WTC11 (cell line): ENCODE results near the gene ARL15. TPM values are rescaled to one million over a fixed set of nuclear protein-coding genes. Genes with fewer than 3 reads are reported as not detected.

Experiments
- ATAC-seq: fragments of 200-7000 bp; cut with Tn5 transposase; 2 replicates; pipeline ENCODE4 v1.10.0; 2021; ENCODE audit warnings: mild to moderate bottlenecking, moderate library complexity
- CTCF ChIA-PET: fragments of 300-600 bp; sonication (Branson Sonifier 250); formaldehyde crosslinking; loops from one replicate; lab custom pipeline; 2021; ENCODE audit warnings: antibody characterized with exemption; lab: Charles Lee
- POLR2A ChIA-PET: fragments of 350-600 bp; sonication (Branson Sonifier 250); formaldehyde crosslinking; loops from one replicate; lab custom pipeline; 2021; ENCODE audit warnings: antibody characterized with exemption; lab: Charles Lee
- DNase-seq: peaks from one replicate; pipeline ENCODE4 v3.0.0; 2021; ENCODE audit warnings: low spot score
- H3K27ac Mint-ChIP-seq: 2 replicates; pipeline ENCODE4 v1.8.0; 2021; ENCODE audit warnings: mixed read lengths
- H3K27me3 Mint-ChIP-seq: 2 replicates; pipeline ENCODE4 v1.8.0; 2021; ENCODE audit warnings: low read depth, mild to moderate bottlenecking, moderate library complexity, mixed read lengths
- H3K36me3 Mint-ChIP-seq: 2 replicates; pipeline ENCODE4 v1.8.0; 2021; ENCODE audit warnings: mixed read lengths
- H3K4me1 Mint-ChIP-seq: 2 replicates; pipeline ENCODE4 v1.8.0; 2022; ENCODE audit warnings: mixed read lengths
- H3K4me3 Mint-ChIP-seq: 2 replicates; pipeline ENCODE4 v1.8.0; 2021; ENCODE audit warnings: mild to moderate bottlenecking, moderate library complexity, mixed read lengths
- H3K9me3 Mint-ChIP-seq: 2 replicates; pipeline ENCODE4 v1.8.0; 2021; ENCODE audit warnings: mixed read lengths
- ATF1 ChIP-seq: sonication (generic); formaldehyde crosslinking; IDR thresholded peaks from 2 replicates; pipeline ENCODE4 v1.8.1; 2023; ENCODE audit warnings: mild to moderate bottlenecking, moderate library complexity, missing genetic modification reagents
- E2F4 ChIP-seq: sonication (generic); formaldehyde crosslinking; IDR thresholded peaks from 2 replicates; pipeline ENCODE4 v1.8.1; 2022; ENCODE audit warnings: low read depth, mild to moderate bottlenecking, moderate library complexity, missing genetic modification reagents, borderline replicate concordance
- GTF2I ChIP-seq: fragments of 250-450 bp; sonication (Bioruptor Pico); conservative IDR thresholded peaks from 2 replicates; pipeline ENCODE4 v1.4.0; 2021; ENCODE audit warnings: mild to moderate bottlenecking
- JAZF1 ChIP-seq: fragments of 250-450 bp; sonication (Bioruptor Pico); IDR thresholded peaks from 2 replicates; pipeline ENCODE4 v1.9.0; 2021; ENCODE audit warnings: moderate library complexity, mild to moderate bottlenecking, inconsistent platforms
- PRDM15 ChIP-seq: sonication (generic); formaldehyde crosslinking; IDR thresholded peaks from 2 replicates; pipeline ENCODE4 v1.8.0; 2022; ENCODE audit warnings: missing genetic modification reagents
- TEAD4 ChIP-seq: sonication (generic); formaldehyde crosslinking; IDR thresholded peaks from 2 replicates; pipeline ENCODE4 v1.8.0; 2022; ENCODE audit warnings: mild to moderate bottlenecking, missing genetic modification reagents
- ZNF232 ChIP-seq: sonication (generic); formaldehyde crosslinking; IDR thresholded peaks from 2 replicates; pipeline ENCODE4 v1.8.0; 2022; ENCODE audit warnings: mild to moderate bottlenecking, missing genetic modification reagents
- ZNF396 ChIP-seq: fragments of 250-450 bp; sonication (Bioruptor Pico); IDR thresholded peaks from 2 replicates; pipeline ENCODE4 v1.8.0; 2021; ENCODE audit warnings: mild to moderate bottlenecking, moderate library complexity, borderline replicate concordance
- total RNA-seq: library from RNA; stranded (reverse); gene quantifications from 3 replicates; pipeline ENCODE4 v1.2.3, GENCODE V29; 2021
- TF ChIP-seq, protein P1 (sequence below): sonication (generic); formaldehyde crosslinking; IDR thresholded peaks from 2 replicates; pipeline ENCODE4 v1.8.0; 2023; ENCODE audit warnings: mild to moderate bottlenecking, missing genetic modification reagents
- TF ChIP-seq, protein P2 (sequence below): fragments of 200-600 bp; IDR thresholded peaks from 2 replicates; pipeline ENCODE4 v1.8.0; 2022; ENCODE audit warnings: antibody characterized with exemption
- TF ChIP-seq, protein P3 (sequence below): fragments of 250-450 bp; sonication (Bioruptor Pico); IDR thresholded peaks from 2 replicates; pipeline ENCODE4 v1.9.0; 2021; ENCODE audit warnings: mild to moderate bottlenecking
- TF ChIP-seq, protein P4 (sequence below): sonication (generic); formaldehyde crosslinking; IDR thresholded peaks from 2 replicates; pipeline ENCODE4 v1.8.1; 2023; ENCODE audit warnings: mild to moderate bottlenecking, missing genetic modification reagents
- TF ChIP-seq, protein P5 (sequence below): fragments of 250-450 bp; sonication (Bioruptor Pico); IDR thresholded peaks from 2 replicates; pipeline ENCODE4 v1.9.0; 2021; ENCODE audit warnings: mild to moderate bottlenecking, borderline replicate concordance

The ARL15 gene
- total RNA-seq, 1 experiment from 2014 or later: 20.1 TPM

GRCh38 chr5:54229041-54229780 is 81.2 kb downstream of the ARL15 start:
- DNase-seq: peak; percentile 83
- ChIA-PET POLR2A (no interaction called here), CTCF (interaction anchor here (0.6 to 1.4 kb wide), 13 partner anchors 9 to 1059 kb away, joined by 3 to 9 read pairs (median 4); no protein-coding TSS in a partner anchor)
- peaks cover 5% of the 10 kb centered on the region for H3K4me1 Mint-ChIP-seq
- TF ChIP-seq, protein P1, sequence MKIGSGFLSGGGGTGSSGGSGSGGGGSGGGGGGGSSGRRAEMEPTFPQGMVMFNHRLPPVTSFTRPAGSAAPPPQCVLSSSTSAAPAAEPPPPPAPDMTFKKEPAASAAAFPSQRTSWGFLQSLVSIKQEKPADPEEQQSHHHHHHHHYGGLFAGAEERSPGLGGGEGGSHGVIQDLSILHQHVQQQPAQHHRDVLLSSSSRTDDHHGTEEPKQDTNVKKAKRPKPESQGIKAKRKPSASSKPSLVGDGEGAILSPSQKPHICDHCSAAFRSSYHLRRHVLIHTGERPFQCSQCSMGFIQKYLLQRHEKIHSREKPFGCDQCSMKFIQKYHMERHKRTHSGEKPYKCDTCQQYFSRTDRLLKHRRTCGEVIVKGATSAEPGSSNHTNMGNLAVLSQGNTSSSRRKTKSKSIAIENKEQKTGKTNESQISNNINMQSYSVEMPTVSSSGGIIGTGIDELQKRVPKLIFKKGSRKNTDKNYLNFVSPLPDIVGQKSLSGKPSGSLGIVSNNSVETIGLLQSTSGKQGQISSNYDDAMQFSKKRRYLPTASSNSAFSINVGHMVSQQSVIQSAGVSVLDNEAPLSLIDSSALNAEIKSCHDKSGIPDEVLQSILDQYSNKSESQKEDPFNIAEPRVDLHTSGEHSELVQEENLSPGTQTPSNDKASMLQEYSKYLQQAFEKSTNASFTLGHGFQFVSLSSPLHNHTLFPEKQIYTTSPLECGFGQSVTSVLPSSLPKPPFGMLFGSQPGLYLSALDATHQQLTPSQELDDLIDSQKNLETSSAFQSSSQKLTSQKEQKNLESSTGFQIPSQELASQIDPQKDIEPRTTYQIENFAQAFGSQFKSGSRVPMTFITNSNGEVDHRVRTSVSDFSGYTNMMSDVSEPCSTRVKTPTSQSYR (CRISPR knock-in tag): no peak
- TF ChIP-seq, protein P2, sequence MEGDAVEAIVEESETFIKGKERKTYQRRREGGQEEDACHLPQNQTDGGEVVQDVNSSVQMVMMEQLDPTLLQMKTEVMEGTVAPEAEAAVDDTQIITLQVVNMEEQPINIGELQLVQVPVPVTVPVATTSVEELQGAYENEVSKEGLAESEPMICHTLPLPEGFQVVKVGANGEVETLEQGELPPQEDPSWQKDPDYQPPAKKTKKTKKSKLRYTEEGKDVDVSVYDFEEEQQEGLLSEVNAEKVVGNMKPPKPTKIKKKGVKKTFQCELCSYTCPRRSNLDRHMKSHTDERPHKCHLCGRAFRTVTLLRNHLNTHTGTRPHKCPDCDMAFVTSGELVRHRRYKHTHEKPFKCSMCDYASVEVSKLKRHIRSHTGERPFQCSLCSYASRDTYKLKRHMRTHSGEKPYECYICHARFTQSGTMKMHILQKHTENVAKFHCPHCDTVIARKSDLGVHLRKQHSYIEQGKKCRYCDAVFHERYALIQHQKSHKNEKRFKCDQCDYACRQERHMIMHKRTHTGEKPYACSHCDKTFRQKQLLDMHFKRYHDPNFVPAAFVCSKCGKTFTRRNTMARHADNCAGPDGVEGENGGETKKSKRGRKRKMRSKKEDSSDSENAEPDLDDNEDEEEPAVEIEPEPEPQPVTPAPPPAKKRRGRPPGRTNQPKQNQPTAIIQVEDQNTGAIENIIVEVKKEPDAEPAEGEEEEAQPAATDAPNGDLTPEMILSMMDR: peak; percentile 88
- no peak for TF ChIP-seq GTF2I (CRISPR knock-in tag)
- ATAC-seq: peak; percentile 78
- no peak overlapping the region for H3K27ac Mint-ChIP-seq
- H3K27me3 Mint-ChIP-seq: no peaks in the 10 kb centered on the region
- no peaks in the 10 kb centered on the region for H3K36me3 Mint-ChIP-seq
- peaks cover 12% of the 10 kb centered on the region for H3K9me3 Mint-ChIP-seq
- no peak overlapping the region for H3K4me3 Mint-ChIP-seq

GRCh38 chr5:54227759-54228158 is 82.6 kb downstream of the ARL15 start:
- ChIA-PET CTCF (interaction anchor here (0.6 to 1.5 kb wide), 2 partner anchors 16 to 965 kb away, joined by 3 to 4 read pairs; no protein-coding TSS in a partner anchor), POLR2A (no interaction called here)
- H3K4me3 Mint-ChIP-seq: no peak overlapping the region
- no peak overlapping the region for H3K27ac Mint-ChIP-seq
- ATAC-seq (no peak), DNase-seq (no peak)
- no peaks in the 10 kb centered on the region for H3K27me3 Mint-ChIP-seq
- peaks cover 5% of the 10 kb centered on the region for H3K4me1 Mint-ChIP-seq
- peaks cover 16% of the 10 kb centered on the region for H3K9me3 Mint-ChIP-seq
- H3K36me3 Mint-ChIP-seq: no peaks in the 10 kb centered on the region
- TF ChIP-seq TEAD4 (CRISPR knock-in tag): no peak
- no peak for TF ChIP-seq ZNF396
- TF ChIP-seq, protein P3, sequence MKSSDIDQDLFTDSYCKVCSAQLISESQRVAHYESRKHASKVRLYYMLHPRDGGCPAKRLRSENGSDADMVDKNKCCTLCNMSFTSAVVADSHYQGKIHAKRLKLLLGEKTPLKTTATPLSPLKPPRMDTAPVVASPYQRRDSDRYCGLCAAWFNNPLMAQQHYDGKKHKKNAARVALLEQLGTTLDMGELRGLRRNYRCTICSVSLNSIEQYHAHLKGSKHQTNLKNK: no peak
- TF ChIP-seq, protein P4, sequence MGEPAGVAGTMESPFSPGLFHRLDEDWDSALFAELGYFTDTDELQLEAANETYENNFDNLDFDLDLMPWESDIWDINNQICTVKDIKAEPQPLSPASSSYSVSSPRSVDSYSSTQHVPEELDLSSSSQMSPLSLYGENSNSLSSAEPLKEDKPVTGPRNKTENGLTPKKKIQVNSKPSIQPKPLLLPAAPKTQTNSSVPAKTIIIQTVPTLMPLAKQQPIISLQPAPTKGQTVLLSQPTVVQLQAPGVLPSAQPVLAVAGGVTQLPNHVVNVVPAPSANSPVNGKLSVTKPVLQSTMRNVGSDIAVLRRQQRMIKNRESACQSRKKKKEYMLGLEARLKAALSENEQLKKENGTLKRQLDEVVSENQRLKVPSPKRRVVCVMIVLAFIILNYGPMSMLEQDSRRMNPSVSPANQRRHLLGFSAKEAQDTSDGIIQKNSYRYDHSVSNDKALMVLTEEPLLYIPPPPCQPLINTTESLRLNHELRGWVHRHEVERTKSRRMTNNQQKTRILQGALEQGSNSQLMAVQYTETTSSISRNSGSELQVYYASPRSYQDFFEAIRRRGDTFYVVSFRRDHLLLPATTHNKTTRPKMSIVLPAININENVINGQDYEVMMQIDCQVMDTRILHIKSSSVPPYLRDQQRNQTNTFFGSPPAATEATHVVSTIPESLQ (CRISPR knock-in tag): no peak
- TF ChIP-seq E2F4 (CRISPR knock-in tag): no peak
- TF ChIP-seq PRDM15: no peak
- TF ChIP-seq, protein P5, sequence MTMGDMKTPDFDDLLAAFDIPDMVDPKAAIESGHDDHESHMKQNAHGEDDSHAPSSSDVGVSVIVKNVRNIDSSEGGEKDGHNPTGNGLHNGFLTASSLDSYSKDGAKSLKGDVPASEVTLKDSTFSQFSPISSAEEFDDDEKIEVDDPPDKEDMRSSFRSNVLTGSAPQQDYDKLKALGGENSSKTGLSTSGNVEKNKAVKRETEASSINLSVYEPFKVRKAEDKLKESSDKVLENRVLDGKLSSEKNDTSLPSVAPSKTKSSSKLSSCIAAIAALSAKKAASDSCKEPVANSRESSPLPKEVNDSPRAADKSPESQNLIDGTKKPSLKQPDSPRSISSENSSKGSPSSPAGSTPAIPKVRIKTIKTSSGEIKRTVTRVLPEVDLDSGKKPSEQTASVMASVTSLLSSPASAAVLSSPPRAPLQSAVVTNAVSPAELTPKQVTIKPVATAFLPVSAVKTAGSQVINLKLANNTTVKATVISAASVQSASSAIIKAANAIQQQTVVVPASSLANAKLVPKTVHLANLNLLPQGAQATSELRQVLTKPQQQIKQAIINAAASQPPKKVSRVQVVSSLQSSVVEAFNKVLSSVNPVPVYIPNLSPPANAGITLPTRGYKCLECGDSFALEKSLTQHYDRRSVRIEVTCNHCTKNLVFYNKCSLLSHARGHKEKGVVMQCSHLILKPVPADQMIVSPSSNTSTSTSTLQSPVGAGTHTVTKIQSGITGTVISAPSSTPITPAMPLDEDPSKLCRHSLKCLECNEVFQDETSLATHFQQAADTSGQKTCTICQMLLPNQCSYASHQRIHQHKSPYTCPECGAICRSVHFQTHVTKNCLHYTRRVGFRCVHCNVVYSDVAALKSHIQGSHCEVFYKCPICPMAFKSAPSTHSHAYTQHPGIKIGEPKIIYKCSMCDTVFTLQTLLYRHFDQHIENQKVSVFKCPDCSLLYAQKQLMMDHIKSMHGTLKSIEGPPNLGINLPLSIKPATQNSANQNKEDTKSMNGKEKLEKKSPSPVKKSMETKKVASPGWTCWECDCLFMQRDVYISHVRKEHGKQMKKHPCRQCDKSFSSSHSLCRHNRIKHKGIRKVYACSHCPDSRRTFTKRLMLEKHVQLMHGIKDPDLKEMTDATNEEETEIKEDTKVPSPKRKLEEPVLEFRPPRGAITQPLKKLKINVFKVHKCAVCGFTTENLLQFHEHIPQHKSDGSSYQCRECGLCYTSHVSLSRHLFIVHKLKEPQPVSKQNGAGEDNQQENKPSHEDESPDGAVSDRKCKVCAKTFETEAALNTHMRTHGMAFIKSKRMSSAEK (CRISPR knock-in tag): no peak
- no peak for TF ChIP-seq JAZF1 (CRISPR knock-in tag)
- TF ChIP-seq ZNF232 (CRISPR knock-in tag): no peak
- TF ChIP-seq ATF1 (CRISPR knock-in tag): no peak
- TF ChIP-seq GTF2I (CRISPR knock-in tag): no peak
- TF ChIP-seq, protein P2: no peak
